Testis (tissue), 3 donors: Measurements from ENCODE around the gene VPS29. TPM values are rescaled to one million over a fixed set of nuclear protein-coding genes. Genes with fewer than 3 reads are reported as not detected.
A peak's percentile ranks its signal among the peaks of the same experiment; 100 is the strongest.

ENCODE experiments used
- DNase-seq: peaks from one replicate; pipeline ENCODE4 v3.0.0-alpha.2; 2019
- H3K27ac ChIP-seq, 2 donors: fragments of 200-600 bp; sonication (generic); one replicate each; pipeline ENCODE4 v1.5.1; 2019
- H3K27me3 ChIP-seq: fragments of 200-600 bp; sonication (generic); one replicate; pipeline ENCODE4 v1.5.1; 2019
- H3K36me3 ChIP-seq: fragments of 200-600 bp; sonication (generic); one replicate; pipeline ENCODE4 v1.5.1; 2017; ENCODE audit warnings: low read depth; ENCODE audit errors: missing control alignments
- H3K4me1 ChIP-seq: fragments of 200-600 bp; sonication (generic); one replicate; pipeline ENCODE4 v1.5.1; 2019
- H3K4me3 ChIP-seq, 2 donors: fragments of 200-600 bp; sonication (generic); one replicate each; pipeline ENCODE4 v1.5.1; 2017 to 2019
- H3K9me3 ChIP-seq: fragments of 200-600 bp; sonication (generic); one replicate; pipeline ENCODE4 v1.5.1; 2017
- CTCF ChIP-seq, 3 experiments: fragments of 450-650 bp in 2 of 3; fragments of 200-600 bp in 1 of 3; sonication (generic) in 1 of 3; IDR thresholded peaks; one replicate each; pipeline ENCODE4 v1.5.1; 2016 to 2019; ENCODE audit warnings: antibody characterized with exemption in 3 of 3, mild to moderate bottlenecking in 2 of 3, moderate library complexity in 1 of 3
- POLR2A ChIP-seq: fragments of 450-650 bp; IDR thresholded peaks from one replicate; pipeline ENCODE4 v1.6.1; 2017; ENCODE audit warnings: antibody characterized with exemption, mild to moderate bottlenecking, moderate library complexity
- WGBS, 2 donors: methylation state at CpG; one replicate each; pipeline ENCODE4 v1.1.5; 2018; 5-methylcytosine and 5-hydroxymethylcytosine counted together
- intact Hi-C: fragments of 100-400 bp; cut with DNase I; formaldehyde crosslinking; loops from one replicate; pipeline ENCODE4 v1.15.1; 2023; ENCODE audit warnings: low total_unique reads
- polyA plus RNA-seq: library from polyadenylated mRNA; stranded (reverse); fragments of 350-450 nt; fragmentation: Illumina TruSeq; extraction: RNeasy Lipid Tissue Mini Kit (QIAGEN cat#74804); gene quantifications from one replicate; pipeline ENCODE4 v1.2.3, GENCODE V29; 2014; ENCODE audit warnings: low read depth, low replicate concordance; ENCODE audit not compliant: insufficient read depth
- total RNA-seq, 2 donors: library from RNA; depleted of rRNA; stranded (reverse); fragments of >200 nt; gene quantifications; one replicate each; pipeline ENCODE4 v1.2.3, GENCODE V29; 2016

Gene VPS29
- total and polyA plus RNA-seq, 3 donors from 2014 or later: 66.3 to 81.9 (median 74.5) TPM

GRCh38 chr12:110458756-110459155 lies 43.2 kb downstream of the VPS29 start:
- H3K36me3 ChIP-seq: no peaks in the 10 kb centered on the region
- intact Hi-C loops: no loop called here
- 67 to 78% methylated on average over 4 of the region's 4 CpGs for WGBS, 2 donors

GRCh38 chr12:110453569-110454296 lies 48.2 kb downstream of the VPS29 start:
- Histone ChIP-seq H3K9me3 (no peaks in the 10 kb centered on the region), H3K4me1 (peaks cover 9% of the 10 kb centered on the region), H3K36me3 (no peaks in the 10 kb centered on the region), H3K27me3 (no peaks in the 10 kb centered on the region), H3K27ac (no peak overlapping the region), H3K4me3 (no peak overlapping the region)
- intact Hi-C loops: no loop called here
- 91 to 92% methylated on average over 4 of the region's 4 CpGs for WGBS, 2 donors
- DNase-seq: no peak
- TF ChIP-seq CTCF (IDR thresholded peaks at IDR 0.05) (no peak), POLR2A (no peak)

More at GRCh38 chr12:110458756-110459155, 43.2 kb downstream of the VPS29 start:
- no peak overlapping the region for H3K4me3 ChIP-seq
- DNase-seq: no peak
- peaks cover 4% of the 10 kb centered on the region for H3K4me1 ChIP-seq
- H3K27me3 ChIP-seq: no peaks in the 10 kb centered on the region
- no peak overlapping the region for H3K27ac ChIP-seq
- no peaks in the 10 kb centered on the region for H3K9me3 ChIP-seq
- TF ChIP-seq POLR2A (no peak), CTCF (IDR thresholded peaks at IDR 0.05) (no peak)

GRCh38 chr12:110451263-110451662 lies 50.6 kb downstream of the VPS29 start:
- Histone ChIP-seq H3K9me3 (no peaks in the 10 kb centered on the region), H3K4me3 (no peak overlapping the region), H3K4me1 (peaks cover 5% of the 10 kb centered on the region), H3K36me3 (no peaks in the 10 kb centered on the region), H3K27me3 (no peaks in the 10 kb centered on the region), H3K27ac (no peak overlapping the region)
- intact Hi-C loops: no loop called here
- no peak for DNase-seq
- 50 to 65% methylated on average over 1 of the region's 1 CpG for whole genome bisulfite sequencing, 2 donors
- TF ChIP-seq CTCF (IDR thresholded peaks at IDR 0.05): no peak
- TF ChIP-seq POLR2A: no peak

- intact Hi-C loops: no loop called here
- peak; percentile 97 for DNase-seq
- Histone ChIP-seq H3K36me3 (no peaks in the 10 kb centered on the region), H3K27me3 (no peaks in the 10 kb centered on the region), H3K27ac (peak within 1 kb of the TSS; percentile 81 to 85), H3K4me3 (peak within 1 kb of the TSS; percentile 80 to 93), H3K4me1 (peaks cover 5% of the 10 kb centered on the region), H3K9me3 (no peaks in the 10 kb centered on the region)
- peak; percentile 65 to 84 (median 73) for TF ChIP-seq CTCF (IDR thresholded peaks at IDR 0.05)
- no peak for TF ChIP-seq POLR2A
- WGBS, 2 donors: 0 to 2% methylated on average over 27 to 45 of the region's 51 CpGs
These were observed 52.0 kb downstream of the VPS29 start, which contains the start of gene ARPC3 for GRCh38 chr12:110449799-110450497. TSS of gene ARPC3 (minus strand) at chr12:110450337. CDS start at chr12:110450260, 77 bp downstream.
